ENCODE data around the gene LGR6.
"Not testable (repeated sequence)": the region's sequence is repeated elsewhere in the genome, so short reads cannot be mapped to it uniquely, and the experiment has no call there.

Gene LGR6

GRCh38 chr1:202193614-202194327, at the start of gene LGR6:
Gene LGR6 (plus strand): TSS chr1:202193799. CDS start chr1:202193990, 191 bp downstream.
- DNase-seq, result no peak

- no peak for DNase-seq
Observed at GRCh38 chr1:202144402-202145067, 49.1 kb upstream of the LGR6 start, which contains the start of gene ARL8A. Gene ARL8A (minus strand): TSS chr1:202144737. CDS start chr1:202144572, 165 bp downstream.

GRCh38 chr1:202145068-202145743, 48.4 kb upstream of the LGR6 start:
- DNase-seq, result no peak

GRCh38 chr1:202145744-202146140, 47.9 kb upstream of the LGR6 start:
- DNase-seq, result not testable (repeated sequence)

GRCh38 chr1:202146279-202146678, 47.3 kb upstream of the LGR6 start:
- no peak for DNase-seq

- no peak for DNase-seq
Observed at GRCh38 chr1:202146993-202147392, 46.6 kb upstream of the LGR6 start.

GRCh38 chr1:202148391-202148790, 45.2 kb upstream of the LGR6 start:
- no peak for DNase-seq

- DNase-seq, result no peak
Observed at GRCh38 chr1:202149566-202149965, 44.0 kb upstream of the LGR6 start.

- no peak for DNase-seq
Observed at GRCh38 chr1:202150187-202150586, 43.4 kb upstream of the LGR6 start.

- DNase-seq, result no peak
Observed at GRCh38 chr1:202150602-202151001, 43.0 kb upstream of the LGR6 start.

- no peak for DNase-seq
Observed at GRCh38 chr1:202151045-202151444, 42.6 kb upstream of the LGR6 start.

GRCh38 chr1:202152399-202152798, 41.2 kb upstream of the LGR6 start:
- DNase-seq, result no peak

- DNase-seq, result no peak
Observed at GRCh38 chr1:202153284-202153683, 40.3 kb upstream of the LGR6 start.

- DNase-seq, result no peak
Observed at GRCh38 chr1:202154148-202154765, 39.3 kb upstream of the LGR6 start.

- DNase-seq, result peak; percentile 58
Observed at GRCh38 chr1:202154766-202155477, 38.7 kb upstream of the LGR6 start.

- no peak for DNase-seq
Observed at GRCh38 chr1:202155478-202156021, 38.0 kb upstream of the LGR6 start.

- DNase-seq, result no peak
Observed at GRCh38 chr1:202156590-202156989, 37.0 kb upstream of the LGR6 start.

GRCh38 chr1:202157945-202158344, 35.7 kb upstream of the LGR6 start:
- DNase-seq, result no peak

- DNase-seq, result no peak
Observed at GRCh38 chr1:202158810-202159533, 34.6 kb upstream of the LGR6 start.

- DNase-seq, result no peak
Observed at GRCh38 chr1:202159534-202160371, 33.8 kb upstream of the LGR6 start.
